Gastroesophageal sphincter (tissue), 3 donors: Measurements from ENCODE around the gene RAB43.

ENCODE experiments used
- POLR2A ChIP-seq, 2 donors: fragments of 450-650 bp; IDR thresholded peaks; one replicate each; pipeline ENCODE4 v1.6.1; 2017; ENCODE audit warnings: antibody characterized with exemption in 2 of 2, mild to moderate bottlenecking in 2 of 2, moderate library complexity in 1 of 2
- POLR2AphosphoS5 ChIP-seq: sonication (generic); formaldehyde crosslinking; IDR thresholded peaks from one replicate; pipeline ENCODE4 v1.6.1; 2017; ENCODE audit warnings: antibody characterized with exemption
- TF ChIP-seq, protein P1 (sequence below), 4 experiments: fragments of 200-600 bp in 2 of 4; fragments of 450-650 bp in 2 of 4; sonication (generic) in 1 of 4; IDR thresholded peaks; one replicate each; pipeline ENCODE4 v1.5.1; 2017 to 2019; ENCODE audit warnings: antibody characterized with exemption in 4 of 4, mild to moderate bottlenecking in 2 of 4, moderate library complexity in 2 of 4

DNA sequence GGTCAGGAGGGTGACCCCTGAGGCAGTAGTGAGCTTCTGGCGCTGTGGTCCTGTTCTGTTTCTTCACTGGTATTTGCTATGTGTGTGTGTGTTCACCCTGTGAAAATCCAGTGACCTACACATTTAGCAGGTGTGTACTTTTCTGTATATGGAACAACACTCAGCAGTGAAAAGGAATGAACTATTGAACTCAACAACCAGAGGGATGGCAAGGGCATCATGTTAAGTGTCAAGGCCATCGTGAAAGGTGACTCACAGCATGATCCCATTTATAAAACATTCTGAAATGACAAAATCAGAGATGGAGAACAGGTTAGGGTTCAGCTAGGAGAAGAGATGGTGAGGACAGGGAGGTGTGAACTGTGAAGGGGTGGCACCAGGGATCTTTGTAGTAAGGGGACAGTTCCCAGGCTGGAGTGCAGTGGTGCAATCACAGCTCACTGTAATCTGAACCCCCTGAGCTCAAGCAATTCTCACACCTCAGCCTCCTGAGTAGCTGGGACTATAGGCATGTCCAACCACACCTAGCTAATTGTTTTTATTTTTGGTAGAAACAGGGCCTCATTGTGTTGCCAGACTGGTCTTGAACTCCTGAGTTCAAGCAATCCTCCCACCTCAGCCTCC, 10.0 kb upstream of the RAB43 start:
- TF ChIP-seq POLR2AphosphoS5 (no peak), POLR2A (IDR thresholded peaks at IDR 0.05) (no peak)
- TF ChIP-seq, protein P1, sequence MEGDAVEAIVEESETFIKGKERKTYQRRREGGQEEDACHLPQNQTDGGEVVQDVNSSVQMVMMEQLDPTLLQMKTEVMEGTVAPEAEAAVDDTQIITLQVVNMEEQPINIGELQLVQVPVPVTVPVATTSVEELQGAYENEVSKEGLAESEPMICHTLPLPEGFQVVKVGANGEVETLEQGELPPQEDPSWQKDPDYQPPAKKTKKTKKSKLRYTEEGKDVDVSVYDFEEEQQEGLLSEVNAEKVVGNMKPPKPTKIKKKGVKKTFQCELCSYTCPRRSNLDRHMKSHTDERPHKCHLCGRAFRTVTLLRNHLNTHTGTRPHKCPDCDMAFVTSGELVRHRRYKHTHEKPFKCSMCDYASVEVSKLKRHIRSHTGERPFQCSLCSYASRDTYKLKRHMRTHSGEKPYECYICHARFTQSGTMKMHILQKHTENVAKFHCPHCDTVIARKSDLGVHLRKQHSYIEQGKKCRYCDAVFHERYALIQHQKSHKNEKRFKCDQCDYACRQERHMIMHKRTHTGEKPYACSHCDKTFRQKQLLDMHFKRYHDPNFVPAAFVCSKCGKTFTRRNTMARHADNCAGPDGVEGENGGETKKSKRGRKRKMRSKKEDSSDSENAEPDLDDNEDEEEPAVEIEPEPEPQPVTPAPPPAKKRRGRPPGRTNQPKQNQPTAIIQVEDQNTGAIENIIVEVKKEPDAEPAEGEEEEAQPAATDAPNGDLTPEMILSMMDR (IDR thresholded peaks at IDR 0.05), result no peak
